Lower leg skin (tissue), 4 donors: ENCODE results near the gene CACNB4. TPM values are rescaled to one million over a fixed set of nuclear protein-coding genes. Genes with fewer than 3 reads are reported as not detected.
"Not testable (repeated sequence)": the region's sequence is repeated elsewhere in the genome, so short reads cannot be mapped to it uniquely, and the experiment has no call there.

Experiments used
- DNase-seq, 2 donors: peaks; one replicate each; pipeline ENCODE4 v3.0.0-alpha.2; 2019; ENCODE audit warnings: low spot score in 2 of 2
- H3K4me3 ChIP-seq: fragments of 200-600 bp; sonication (generic); 2 replicates; pipeline ENCODE4 v1.5.1; 2017; ENCODE audit warnings: mild to moderate bottlenecking, low read depth; ENCODE audit not compliant: poor library complexity, severe bottlenecking
- CTCF ChIP-seq, 3 donors: fragments of 450-650 bp; IDR thresholded peaks; one replicate each; pipeline ENCODE4 v1.5.1; 2016; ENCODE audit warnings: antibody characterized with exemption in 3 of 3, mild to moderate bottlenecking in 3 of 3, moderate library complexity in 2 of 3
- POLR2A ChIP-seq, 2 donors: fragments of 450-650 bp; IDR thresholded peaks; one replicate each; pipeline ENCODE4 v1.6.1; 2016 to 2017; ENCODE audit warnings: antibody characterized with exemption in 2 of 2, mild to moderate bottlenecking in 1 of 2, moderate library complexity in 1 of 2
- WGBS, 2 donors: methylation state at CpG; one replicate each; pipeline ENCODE4 v1.1.5; 2018; 5-methylcytosine and 5-hydroxymethylcytosine counted together
- intact Hi-C: fragments of 100-400 bp; cut with DNase I; formaldehyde crosslinking; loops from one replicate; pipeline ENCODE4 v1.15.0; 2023; ENCODE audit warnings: low total_unique reads
- total RNA-seq, 4 donors: library from RNA; depleted of rRNA; stranded (reverse); fragments of >200 nt; gene quantifications; one replicate each; pipeline ENCODE4 v1.1.0, GENCODE V29; 2016

The CACNB4 gene
- total RNA-seq, 4 donors from 2014 or later: 2.4 to 6.3 (median 3.5) TPM

GRCh38 chr2:151796774-151797173 is 302.1 kb downstream of the CACNB4 start:
- intact Hi-C loops: no loop called here
- no peak for DNase-seq
- H3K4me3 ChIP-seq: no peak overlapping the region
- no peak for TF ChIP-seq POLR2A (IDR thresholded peaks at IDR 0.05)
- no peak for TF ChIP-seq CTCF (IDR thresholded peaks at IDR 0.05)
- 95 to 97% methylated on average over 2 of the region's 2 CpGs for WGBS, 2 donors

- no peak for DNase-seq
- intact Hi-C loops: no loop called here
- TF ChIP-seq POLR2A (IDR thresholded peaks at IDR 0.05): no peak
- no peak for TF ChIP-seq CTCF (IDR thresholded peaks at IDR 0.05)
- no peak overlapping the region for H3K4me3 ChIP-seq
- 70 to 76% methylated on average over 4 of the region's 4 CpGs for WGBS, 2 donors
Observed at GRCh38 chr2:151795646-151796240, 303.1 kb downstream of the CACNB4 start.

GRCh38 chr2:151794422-151794821 is 304.4 kb downstream of the CACNB4 start:
- H3K4me3 ChIP-seq, DNase-seq, intact Hi-C loops: not testable (repeated sequence)
- WGBS, 2 donors: 98 to 99% methylated on average over 6 of the region's 6 CpGs

- no peak for DNase-seq
- no peak overlapping the region for H3K4me3 ChIP-seq
- 95 to 96% methylated on average over 3 of the region's 3 CpGs for WGBS, 2 donors
- intact Hi-C loops: no loop called here
- no peak for TF ChIP-seq CTCF (IDR thresholded peaks at IDR 0.05)
- no peak for TF ChIP-seq POLR2A (IDR thresholded peaks at IDR 0.05)
Observed at GRCh38 chr2:151793123-151793522, 305.7 kb downstream of the CACNB4 start.

GRCh38 chr2:151792589-151792988 is 306.3 kb downstream of the CACNB4 start:
- intact Hi-C loops: no loop called here
- WGBS, 2 donors: 96 to 97% methylated on average over 4 of the region's 4 CpGs
- H3K4me3 ChIP-seq: no peak overlapping the region
- TF ChIP-seq CTCF (IDR thresholded peaks at IDR 0.05) (no peak), POLR2A (IDR thresholded peaks at IDR 0.05) (no peak)
- DNase-seq: no peak

GRCh38 chr2:151791545-151791944 is 307.3 kb downstream of the CACNB4 start:
- intact Hi-C loops: no loop called here
- 99% methylated on average over 3 of the region's 3 CpGs for WGBS, 2 donors
- no peak for DNase-seq
- TF ChIP-seq POLR2A (IDR thresholded peaks at IDR 0.05): no peak
- no peak for TF ChIP-seq CTCF (IDR thresholded peaks at IDR 0.05)
- H3K4me3 ChIP-seq: no peak overlapping the region
